ENCODE results near the gene DIAPH1.
"Not testable (repeated sequence)": the region's sequence is repeated elsewhere in the genome, so short reads cannot be mapped to it uniquely, and the experiment has no call there.

DIAPH1 gene

GRCh38 chr5:141639357-141640050 is 20.7 kb upstream of the DIAPH1 start:
- DNase-seq, result no peak

GRCh38 chr5:141638771-141639170 is 20.0 kb upstream of the DIAPH1 start:
- DNase-seq, result no peak

DNA sequence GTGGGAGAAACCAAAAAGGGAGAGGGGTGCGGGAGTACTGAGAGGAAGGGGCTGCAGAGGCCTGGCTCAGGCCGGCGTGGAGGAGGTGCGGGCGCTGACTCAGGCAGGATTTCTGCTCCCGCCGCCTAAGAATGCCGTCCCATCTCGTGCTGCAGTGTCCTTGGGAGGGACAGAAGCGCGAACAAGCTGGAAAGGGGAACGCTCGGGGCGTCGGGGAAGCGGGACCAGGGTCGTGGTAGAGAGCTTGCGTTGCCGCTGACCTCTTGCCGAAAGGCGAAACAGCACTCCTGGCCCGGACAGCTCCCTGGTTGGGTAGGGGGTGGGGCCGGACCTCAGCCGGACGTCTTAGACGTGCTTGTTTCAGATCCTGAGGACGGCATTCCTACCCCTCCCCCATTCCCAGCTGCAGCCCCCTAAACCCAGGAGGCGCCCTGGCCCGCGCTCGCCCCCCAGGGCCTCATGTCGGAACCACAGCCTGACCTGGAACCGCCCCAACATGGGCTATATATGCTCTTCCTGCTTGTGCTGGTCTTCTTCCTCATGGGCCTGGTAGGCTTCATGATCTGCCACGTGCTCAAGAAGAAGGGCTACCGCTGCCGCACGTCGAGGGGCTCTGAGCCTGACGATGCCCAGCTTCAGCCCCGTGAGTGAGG is 19.1 kb upstream of the DIAPH1 start:
- DNase-seq, result peak; percentile 63

GRCh38 chr5:141637123-141637766 is 18.4 kb upstream of the DIAPH1 start:
- peak; percentile 74 for DNase-seq

DNA sequence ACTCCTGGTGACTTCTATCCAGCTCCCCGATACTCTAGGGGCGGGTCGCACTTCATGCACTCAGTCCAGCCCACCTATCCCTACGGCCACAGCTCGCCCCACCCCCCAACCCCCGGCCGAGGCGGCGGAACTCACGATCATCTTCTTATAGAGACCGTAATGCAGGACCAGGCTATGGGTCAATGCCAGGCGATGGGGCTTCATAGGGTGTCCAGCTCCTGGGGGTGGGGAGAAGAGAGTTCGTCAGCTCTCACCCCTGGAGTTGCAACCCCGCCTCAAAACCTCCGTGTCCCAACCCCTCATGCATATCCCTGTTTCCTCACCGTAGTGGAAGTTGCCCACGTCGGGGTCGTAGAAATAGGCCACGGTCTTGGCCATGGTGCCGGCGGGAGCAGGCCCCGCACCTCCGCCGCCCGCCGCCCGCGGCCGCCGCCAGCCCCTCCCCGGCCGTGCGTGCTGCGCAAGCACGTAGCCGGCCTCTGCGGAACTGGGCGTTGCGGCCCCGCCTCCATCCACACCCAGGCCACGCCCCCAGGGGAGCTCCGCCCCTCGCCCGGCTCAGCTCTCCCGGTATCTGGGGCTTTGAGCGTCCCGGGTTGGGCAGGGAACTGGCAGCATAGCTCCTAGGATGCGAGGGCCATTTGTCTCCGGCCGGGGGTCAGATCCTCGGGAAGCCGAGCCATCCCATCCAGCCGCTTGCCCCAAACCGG is 17.8 kb upstream of the DIAPH1 start, which contains the start of the genes HDAC3 and RELL2:
Gene HDAC3 (minus strand): TSS at position 437 of the 710 bp plus-strand sequence. CDS start 59 bp downstream, at position 378.
Gene RELL2 (plus strand): TSS at position 585 of the 710 bp plus-strand sequence. CDS start 1,229 bp downstream, outside the sequence.
- peak; percentile 99 for DNase-seq

GRCh38 chr5:141636106-141636412 is 17.3 kb upstream of the DIAPH1 start:
- no peak for DNase-seq

- no peak for DNase-seq
These were observed 16.8 kb upstream of the DIAPH1 start for GRCh38 chr5:141635646-141636045.

DNA sequence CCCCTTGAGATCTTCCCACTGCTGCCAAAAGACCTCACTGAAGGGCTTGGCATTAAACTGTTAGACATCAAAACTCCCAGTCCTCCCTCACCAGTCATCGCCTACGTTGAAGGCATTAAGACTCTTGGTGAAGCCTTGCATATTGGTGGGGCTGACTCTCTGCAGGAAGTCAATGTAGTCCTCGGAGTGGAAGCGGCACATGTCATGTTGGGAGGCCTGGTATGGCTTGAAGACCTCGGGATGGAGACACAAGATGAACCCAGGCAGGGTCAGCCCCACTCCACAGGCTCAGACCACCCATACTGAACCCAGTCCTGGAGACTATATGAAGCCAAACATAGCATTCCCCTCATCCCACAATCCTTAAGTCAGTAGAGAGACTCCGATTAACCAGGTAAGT is 15.9 kb upstream of the DIAPH1 start:
- DNase-seq, result no peak

DNA sequence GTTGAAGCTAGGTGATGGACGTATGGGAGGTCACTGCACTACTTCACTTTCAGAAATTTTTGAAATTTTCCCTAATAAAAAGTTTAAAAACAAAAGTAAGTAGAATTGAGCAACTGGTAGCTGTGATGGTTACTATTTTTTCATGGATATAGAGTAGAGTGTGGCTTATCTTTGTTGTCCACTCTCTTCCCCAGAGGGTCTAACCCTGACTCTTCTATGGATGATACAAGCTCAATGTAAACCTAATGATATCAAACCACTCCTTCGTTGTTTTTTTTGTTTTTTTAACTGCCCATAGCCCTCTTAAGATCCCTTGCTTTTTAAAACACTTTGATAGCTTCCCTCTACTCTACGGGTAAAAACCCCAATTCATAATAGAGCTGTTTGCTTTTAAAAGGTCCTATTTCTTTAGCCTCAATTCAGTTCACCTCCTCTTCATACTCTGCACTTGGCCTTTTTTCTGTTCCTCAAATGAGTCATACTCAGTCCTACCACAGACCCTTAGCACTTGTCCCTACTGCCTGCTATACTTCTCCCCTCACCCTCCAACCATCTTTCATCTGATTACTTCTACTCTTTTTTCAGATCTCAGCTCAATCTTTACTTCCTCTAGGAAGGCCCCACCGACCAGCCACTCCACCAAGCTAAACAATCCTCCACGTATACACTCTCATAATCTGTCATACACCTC is 15.2 kb upstream of the DIAPH1 start:
- DNase-seq, result no peak

- DNase-seq, result no peak
These were observed 13.8 kb upstream of the DIAPH1 start for GRCh38 chr5:141632650-141633049.

- DNase-seq, result no peak
These were observed 11.9 kb upstream of the DIAPH1 start for GRCh38 chr5:141630570-141631140.

GRCh38 chr5:141628175-141628788 is 9.5 kb upstream of the DIAPH1 start:
- DNase-seq, result no peak

DNA sequence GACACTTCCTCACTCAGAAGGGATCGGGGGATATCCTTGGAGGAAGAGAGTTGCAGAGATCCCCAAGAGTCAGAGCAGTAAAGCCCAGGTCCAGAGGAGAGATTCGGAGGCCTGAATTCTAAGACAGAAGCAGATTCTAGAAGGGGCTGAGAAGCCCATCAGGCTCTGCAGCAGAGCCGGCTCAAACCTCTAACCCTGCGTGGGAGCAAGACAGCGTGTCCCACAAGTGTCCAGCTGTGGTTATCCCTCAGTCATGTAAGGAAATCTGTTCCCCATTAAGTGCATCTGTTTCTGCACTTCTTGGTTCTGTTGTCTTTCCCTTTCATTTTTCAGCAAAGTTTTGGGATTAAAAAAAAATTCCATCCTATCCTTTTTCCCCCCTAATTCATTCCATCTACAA is 4.8 kb upstream of the DIAPH1 start:
- no peak for DNase-seq

GRCh38 chr5:141623186-141623585 is 4.4 kb upstream of the DIAPH1 start:
- no peak for DNase-seq

DNA sequence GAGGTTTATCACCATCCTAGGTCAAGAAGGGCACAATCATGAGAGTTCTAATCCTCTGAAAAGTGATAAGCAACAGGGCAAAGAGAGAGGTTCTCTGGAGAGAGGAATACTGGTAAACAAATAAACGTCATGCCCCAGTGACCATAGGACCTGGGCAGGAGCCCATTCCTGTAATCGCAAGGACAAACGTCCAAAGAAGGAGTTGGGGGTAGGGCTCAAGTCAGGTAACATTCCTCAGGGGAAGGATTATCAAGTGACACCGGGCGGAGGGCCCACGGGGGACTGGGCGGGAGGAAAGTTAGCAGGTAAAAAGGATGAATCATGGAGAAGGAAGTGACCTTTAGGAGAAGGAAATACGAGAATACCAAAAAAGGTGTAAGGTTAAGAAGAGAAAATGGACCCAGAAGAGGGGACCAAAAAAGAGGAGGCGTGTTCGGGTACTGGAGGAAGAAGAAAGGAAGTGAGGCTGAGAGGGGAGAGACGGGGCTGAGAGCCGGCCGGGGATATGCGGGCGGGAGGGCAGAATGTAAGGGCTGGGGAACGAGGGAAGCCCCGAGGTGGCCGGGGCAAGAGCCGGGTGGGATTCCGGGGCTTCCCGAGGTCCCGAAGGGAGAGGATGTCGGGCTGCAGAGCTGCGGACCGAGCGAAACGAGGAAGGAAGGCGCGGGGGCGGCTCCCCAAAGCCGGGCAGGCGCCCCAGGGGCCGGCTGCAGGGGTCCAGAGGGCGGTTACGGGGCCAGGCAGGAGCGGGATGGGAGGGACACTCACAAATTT is 583 bp downstream of the DIAPH1 start:
- DNase-seq, result no peak

DNA sequence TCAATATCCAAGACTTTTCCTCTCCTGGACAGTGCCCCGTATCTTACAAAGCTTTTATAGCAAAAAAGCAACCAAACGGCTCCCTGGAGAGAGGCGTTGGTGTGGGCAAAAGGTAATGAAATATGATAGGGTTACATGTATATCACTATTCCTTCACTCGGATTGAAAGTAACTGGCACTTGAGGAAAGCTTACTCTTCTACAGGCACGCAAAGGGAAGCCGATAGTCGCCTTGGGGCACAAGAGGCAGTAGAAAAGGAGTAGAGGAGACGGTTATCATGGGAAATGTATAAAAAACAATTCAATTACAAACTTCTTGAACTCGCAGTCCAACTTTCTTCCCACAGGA is 1.1 kb downstream of the DIAPH1 start:
- no peak for DNase-seq

DNA sequence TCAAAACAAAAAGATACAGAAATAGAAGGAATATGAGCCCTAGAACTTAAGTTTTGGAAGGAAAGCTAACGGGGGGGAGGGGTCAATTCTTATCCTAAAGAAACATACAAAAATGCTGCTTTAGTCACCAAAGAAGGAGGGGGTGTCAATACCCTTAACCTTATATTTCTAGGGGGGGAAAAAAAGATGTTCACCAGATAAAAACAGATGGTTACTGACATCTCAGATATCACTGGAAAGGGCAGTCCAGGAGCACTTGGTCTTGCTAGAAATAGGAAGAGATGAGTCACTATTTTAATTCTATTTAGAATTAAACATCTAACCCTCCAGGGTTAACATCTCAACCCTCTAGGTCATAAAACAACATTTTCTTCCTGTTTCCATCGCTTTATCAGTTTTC is 1.7 kb downstream of the DIAPH1 start:
- DNase-seq, result no peak

GRCh38 chr5:141615991-141616720 is 2.6 kb downstream of the DIAPH1 start:
- no peak for DNase-seq

DNA sequence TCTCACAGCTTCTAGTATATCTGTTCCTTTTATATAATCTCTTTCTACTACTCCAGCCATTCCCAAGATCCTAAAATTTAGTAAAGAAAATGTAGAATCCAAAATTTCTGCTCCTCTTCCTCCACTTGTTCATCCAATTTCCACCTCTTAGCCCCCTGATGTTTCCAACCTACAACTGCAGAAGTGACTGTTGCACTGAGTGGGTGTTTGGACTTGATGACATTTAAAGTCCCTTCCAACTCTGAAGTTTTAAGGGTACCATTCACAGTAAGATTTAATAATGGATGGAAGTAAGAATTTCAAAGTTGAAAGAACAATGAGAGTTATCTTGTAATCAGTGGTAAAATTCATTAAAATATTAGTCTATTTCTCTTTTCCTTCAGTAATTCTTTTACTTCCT is 5.5 kb downstream of the DIAPH1 start:
- DNase-seq, result no peak

GRCh38 chr5:141611289-141611688 is 7.5 kb downstream of the DIAPH1 start:
- no peak for DNase-seq

GRCh38 chr5:141609921-141610320 is 8.9 kb downstream of the DIAPH1 start:
- DNase-seq, result not testable (repeated sequence)

Data from activated CD4-positive, CD25-positive, alpha-beta regulatory T cell treated with anti-CD3 and anti-CD28 coated beads, Interleukin-2, amount 50 U/mL, for 72 hours (primary cell).